SH-SY5Y (cell line): Measurements from ENCODE around the gene MRPS27.

ENCODE experiments used
- GATA2 ChIP-seq: IDR thresholded peaks from 2 replicates; pipeline ENCODE4 v1.6.1; 2011; ENCODE audit warnings: mild to moderate bottlenecking, low read depth, low read length
- GATA3 ChIP-seq: IDR thresholded peaks from 2 replicates; pipeline ENCODE4 v1.6.1; 2011; ENCODE audit warnings: low read depth, mild to moderate bottlenecking, low read length, moderate library complexity

The MRPS27 gene

GRCh38 chr5:72185496-72186329, 134.3 kb downstream of the MRPS27 start:
- TF ChIP-seq GATA3 (no peak), GATA2 (no peak)

- TF ChIP-seq GATA3: no peak
- TF ChIP-seq GATA2: no peak
These were observed 135.6 kb downstream of the MRPS27 start for GRCh38 chr5:72184408-72184807.

GRCh38 chr5:72183101-72183520, 136.9 kb downstream of the MRPS27 start:
- TF ChIP-seq GATA2 (no peak), GATA3 (no peak)

GRCh38 chr5:72182686-72183085, 137.4 kb downstream of the MRPS27 start:
- TF ChIP-seq GATA2 (no peak), GATA3 (no peak)

GRCh38 chr5:72180925-72181324, 139.1 kb downstream of the MRPS27 start:
- no peak for TF ChIP-seq GATA2
- no peak for TF ChIP-seq GATA3

GRCh38 chr5:72179816-72180440, 140.1 kb downstream of the MRPS27 start:
- no peak for TF ChIP-seq GATA3
- TF ChIP-seq GATA2: no peak

- TF ChIP-seq GATA2: no peak
- no peak for TF ChIP-seq GATA3
These were observed 140.8 kb downstream of the MRPS27 start for GRCh38 chr5:72179028-72179815.

GRCh38 chr5:72177538-72177937, 142.5 kb downstream of the MRPS27 start:
- TF ChIP-seq GATA3: no peak
- TF ChIP-seq GATA2: no peak

GRCh38 chr5:72172786-72173185, 147.3 kb downstream of the MRPS27 start:
- no peak for TF ChIP-seq GATA2

- TF ChIP-seq GATA3 (no peak), GATA2 (no peak)
These were observed 148.4 kb downstream of the MRPS27 start for GRCh38 chr5:72171667-72172066.

GRCh38 chr5:72170101-72170500, 149.9 kb downstream of the MRPS27 start:
- no peak for TF ChIP-seq GATA2
- no peak for TF ChIP-seq GATA3
